Head of caudate nucleus (tissue), 42 donors: ENCODE measurements around the gene MYZAP.

Experiments
- DNase-seq, 42 donors: peaks; one replicate each; pipeline versions ENCODE4 v3.0.0 to v3.0.0-alpha.2; 2020 to 2021; ENCODE audit warnings: mixed read lengths in 7 of 42
- intact Hi-C: fragments of 100-400 bp; cut with DNase I; formaldehyde crosslinking; loops from one replicate; pipeline ENCODE4 v1.15.0; 2022

MYZAP gene

DNA sequence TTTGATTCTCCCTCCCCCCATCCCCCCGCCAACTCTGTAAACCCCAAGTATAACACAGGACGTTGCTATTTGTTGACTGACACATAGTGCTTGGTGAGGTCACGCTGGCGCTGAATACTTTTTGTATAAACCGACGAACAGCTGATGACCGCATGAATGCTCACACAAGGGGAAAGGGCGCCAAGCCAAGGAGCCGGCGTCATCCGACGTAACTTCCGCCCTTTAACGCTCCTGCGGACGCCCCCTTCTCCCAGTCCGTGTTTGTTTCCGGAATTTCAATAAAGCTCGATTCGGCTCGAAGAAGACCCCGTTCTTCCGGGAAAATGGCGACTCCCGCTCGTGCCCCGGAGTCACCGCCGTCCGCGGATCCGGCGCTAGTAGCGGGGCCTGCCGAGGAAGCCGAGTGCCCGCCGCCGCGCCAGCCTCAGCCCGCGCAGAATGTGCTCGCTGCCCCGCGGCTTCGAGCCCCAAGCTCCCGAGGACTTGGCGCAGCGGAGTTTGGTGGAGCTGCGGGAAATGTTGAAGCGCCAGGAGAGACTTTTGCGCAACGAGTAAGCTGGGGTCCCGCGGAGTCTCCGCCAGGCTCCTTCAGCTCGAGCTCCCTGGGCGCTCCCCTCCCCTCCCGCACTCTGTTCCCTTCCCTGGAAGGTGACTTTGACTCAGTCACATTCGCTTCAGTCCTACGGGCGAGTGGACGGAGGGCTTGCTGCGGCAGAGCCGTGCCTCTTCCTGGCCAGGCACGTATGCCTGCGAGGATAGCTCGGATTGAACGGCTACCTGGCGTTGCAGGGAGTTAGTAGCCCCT is 114.9 kb downstream of the MYZAP start, which contains the start of gene POLR2M:
TSS of gene POLR2M (plus strand) at position 310 of the 805 bp plus-strand sequence. CDS start at position 439, 129 bp downstream.
- peak; percentile 88 to 98 (median 95) for DNase-seq
- intact Hi-C loops: no loop called here

- intact Hi-C loops: no loop called here
- no peak for DNase-seq
Observed at GRCh38 chr15:57708047-57708446, 116.3 kb downstream of the MYZAP start.

GRCh38 chr15:57718309-57718708 is 126.6 kb downstream of the MYZAP start:
- intact Hi-C loops: no loop called here
- DNase-seq: no peak

- intact Hi-C loops: no loop called here
- DNase-seq: no peak
Observed at GRCh38 chr15:57720867-57721266, 129.2 kb downstream of the MYZAP start.

- DNase-seq: no peak
- intact Hi-C loops: no loop called here
Observed at GRCh38 chr15:57726411-57726810, 134.7 kb downstream of the MYZAP start.

DNA sequence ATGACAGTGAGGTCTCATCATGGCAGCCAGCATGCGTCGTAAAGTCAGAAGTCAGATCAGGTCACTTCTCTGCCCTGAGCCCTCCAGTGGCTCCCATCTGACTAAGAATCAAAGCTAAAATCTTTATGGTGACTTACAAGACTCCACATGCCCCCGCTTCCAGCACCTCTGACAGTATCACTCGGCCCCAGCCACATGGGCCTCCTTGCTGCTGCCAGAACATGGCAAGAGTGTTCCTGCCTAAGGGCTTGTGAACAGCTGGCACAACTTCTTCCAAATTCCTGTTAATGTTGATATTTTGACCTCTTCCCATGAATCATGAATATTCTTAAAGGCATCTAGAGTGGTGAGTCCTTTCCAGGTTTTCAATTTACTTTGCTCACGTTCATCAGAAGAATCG is 135.3 kb downstream of the MYZAP start:
- no peak for DNase-seq
- intact Hi-C loops: no loop called here

DNA sequence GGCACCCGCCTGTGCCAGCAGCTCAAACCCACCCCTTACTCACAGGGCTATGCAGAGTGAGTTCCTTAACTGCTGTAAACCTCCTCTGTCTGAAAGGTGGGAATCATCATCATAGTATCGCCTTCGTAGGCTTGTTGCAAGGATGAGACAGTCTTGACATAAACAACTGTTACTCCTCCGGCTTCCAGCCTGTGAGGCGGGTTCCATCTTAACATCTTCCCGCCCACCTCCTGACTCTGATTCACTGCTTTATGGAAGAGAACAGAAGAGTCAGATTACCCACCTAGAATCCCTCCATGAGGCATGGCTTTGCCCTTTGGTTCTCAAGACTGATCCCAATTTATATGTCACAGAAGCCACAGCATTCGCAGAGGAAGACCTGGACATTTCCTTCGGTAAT is 136.7 kb downstream of the MYZAP start:
- intact Hi-C loops: no loop called here
- DNase-seq: peak in 28 of 42 donors; percentile 24 to 81 (median 48)

- intact Hi-C loops: no loop called here
- no peak for DNase-seq
Observed at GRCh38 chr15:57730876-57731275, 139.2 kb downstream of the MYZAP start.

DNA sequence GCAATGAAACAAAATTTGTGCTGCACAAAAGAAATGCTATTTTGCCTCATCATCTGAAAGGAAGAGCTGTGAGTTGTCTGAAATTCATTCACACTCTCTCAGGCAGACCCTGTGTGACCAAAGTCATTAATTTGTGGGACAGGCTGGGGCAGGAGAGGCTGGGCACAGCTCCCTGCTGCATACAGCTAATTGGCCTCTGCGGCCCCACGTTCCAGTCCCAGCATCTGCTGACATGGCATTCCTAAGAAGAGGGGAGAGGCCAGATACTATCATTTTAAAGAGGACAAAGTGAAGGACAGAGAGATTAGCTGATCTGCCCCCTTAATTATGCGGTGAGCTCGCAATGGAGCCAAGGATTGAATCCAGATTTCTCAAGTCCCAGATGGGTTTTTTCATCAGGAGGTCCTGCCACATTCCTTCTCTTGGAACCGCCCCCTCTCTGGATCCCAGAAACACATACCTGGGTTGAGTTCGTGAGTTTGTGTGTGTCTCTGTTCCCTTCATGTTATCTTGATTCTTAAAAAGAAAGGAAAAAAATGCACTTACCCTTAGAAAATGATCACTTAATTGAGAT is 139.9 kb downstream of the MYZAP start:
- no peak for DNase-seq
- intact Hi-C loops: no loop called here

DNA sequence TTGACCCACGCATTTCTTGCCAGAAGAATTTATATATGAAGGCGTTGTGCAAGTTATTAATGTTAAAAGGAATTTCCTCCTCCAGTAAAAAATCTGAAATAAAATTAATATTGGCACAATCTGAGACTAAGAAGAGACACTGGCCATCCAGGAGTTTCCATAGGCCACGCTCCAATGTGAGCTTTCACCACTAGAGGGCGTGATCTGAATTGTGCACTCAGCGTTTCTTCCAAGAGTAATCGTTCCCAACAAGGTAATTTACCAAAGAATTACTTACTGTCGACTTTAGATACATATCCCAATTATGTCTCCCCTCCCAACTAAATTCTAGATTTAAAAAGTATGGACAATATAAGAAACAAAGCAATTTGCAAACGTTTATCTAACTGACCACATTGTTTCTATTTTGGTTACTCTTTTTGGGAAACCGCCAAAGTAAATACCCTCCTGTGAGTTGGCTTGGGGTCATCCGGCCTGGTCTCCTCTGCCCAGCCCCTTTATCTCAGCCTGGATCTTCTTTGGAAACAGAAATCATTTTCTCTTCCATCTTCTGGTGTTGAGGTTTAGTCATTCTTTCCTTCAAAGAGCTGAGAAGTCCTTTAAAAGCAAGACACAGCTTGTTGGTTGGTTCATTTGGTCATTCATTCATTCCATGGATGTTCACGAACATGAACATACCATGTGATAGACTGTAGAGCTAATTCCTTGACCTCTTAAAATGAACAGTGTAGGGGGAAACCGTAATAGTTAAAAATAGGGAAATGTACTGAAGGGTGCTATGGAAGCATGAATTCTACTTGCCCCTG is 141.0 kb downstream of the MYZAP start:
- intact Hi-C loops: no loop called here

GRCh38 chr15:57734860-57735259 is 143.2 kb downstream of the MYZAP start:
- intact Hi-C loops: no loop called here
- DNase-seq: no peak

More for the DNA sequence above, 141.0 kb downstream of the MYZAP start:
- DNase-seq: peak in 41 of 42 donors; percentile 27 to 87 (median 70)
